GM12892 (cell line): ENCODE data around the gene CHMP1B.

Experiments
- DNase-seq: peaks from one replicate; pipeline ENCODE4 v3.0.0; 2011; ENCODE audit not compliant: insufficient read length
- FAIRE-seq: peaks from 2 replicates; lab custom pipeline; 2011; peaks lifted over from hg19 to GRCh38; lab: Jason Lieb, UNC
- POLR2A ChIP-seq: IDR thresholded peaks from 2 replicates; pipeline ENCODE4 v1.6.1; 2011; ENCODE audit warnings: low read depth, low read length, control low read depth
- POLR2AphosphoS5 ChIP-seq: IDR thresholded peaks from 2 replicates; pipeline ENCODE4 v1.6.1; 2011; ENCODE audit warnings: low read depth, low read length, control low read depth
- TAF1 ChIP-seq: IDR thresholded peaks from 2 replicates; pipeline ENCODE4 v1.6.1; 2011; ENCODE audit warnings: low read depth, mild to moderate bottlenecking, control low read depth, low read length, borderline replicate concordance

Gene CHMP1B

DNA sequence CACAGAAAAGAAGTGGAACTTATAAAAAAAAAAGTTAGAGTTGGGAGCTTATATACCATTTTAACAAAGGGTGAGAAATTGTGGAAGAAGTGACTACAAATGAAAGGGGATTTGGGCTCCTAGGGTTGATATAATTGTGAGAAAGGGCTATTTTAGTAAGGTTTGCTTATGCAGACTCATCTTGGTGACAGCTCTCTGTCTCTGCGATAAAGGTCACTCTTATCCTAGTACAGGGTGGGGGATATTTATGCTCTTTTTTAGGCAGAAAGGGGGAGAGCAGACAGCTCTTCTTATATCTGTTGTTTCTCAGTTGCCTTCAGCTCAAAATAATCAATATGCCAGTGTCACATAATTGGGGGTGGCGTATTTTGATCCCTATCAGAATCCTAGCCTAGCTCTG is 31.3 kb upstream of the CHMP1B start:
- no peak for TF ChIP-seq POLR2A
- DNase-seq (no peak), FAIRE-seq (no peak)

GRCh38 chr18:11820697-11821096 is 30.5 kb upstream of the CHMP1B start:
- DNase-seq (no peak), FAIRE-seq (no peak)
- TF ChIP-seq POLR2A (no peak), POLR2AphosphoS5 (no peak), TAF1 (no peak)

GRCh38 chr18:11821208-11821607 is 30.0 kb upstream of the CHMP1B start:
- TF ChIP-seq TAF1 (no peak), POLR2AphosphoS5 (no peak), POLR2A (no peak)
- FAIRE-seq: no peak
- no peak for DNase-seq

- DNase-seq (no peak), FAIRE-seq (no peak)
- TF ChIP-seq TAF1: no peak
- TF ChIP-seq POLR2A: no peak
- no peak for TF ChIP-seq POLR2AphosphoS5
These were observed 29.5 kb upstream of the CHMP1B start for GRCh38 chr18:11821643-11822237.

DNA sequence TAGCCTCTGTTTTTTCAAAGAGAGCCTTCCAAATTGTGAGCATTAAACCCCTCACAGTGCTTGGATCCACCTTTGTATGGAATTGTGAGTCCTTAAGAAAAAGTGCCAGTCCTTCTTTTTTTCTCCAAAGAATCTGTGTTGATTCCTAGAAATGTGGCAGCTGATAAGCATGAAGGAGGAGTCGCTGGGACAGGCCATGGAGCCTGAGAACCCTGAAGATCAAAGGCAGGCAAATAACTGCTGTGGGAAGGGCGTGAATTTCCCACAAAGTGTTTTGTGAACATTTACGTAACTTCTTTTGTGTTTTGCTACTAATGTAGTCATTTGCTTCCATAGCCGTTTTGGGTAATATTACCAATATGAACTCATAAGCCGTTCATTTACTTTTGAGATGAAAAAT is 27.7 kb upstream of the CHMP1B start:
- TF ChIP-seq TAF1 (no peak), POLR2AphosphoS5 (no peak), POLR2A (no peak)
- DNase-seq (no peak), FAIRE-seq (no peak)

DNA sequence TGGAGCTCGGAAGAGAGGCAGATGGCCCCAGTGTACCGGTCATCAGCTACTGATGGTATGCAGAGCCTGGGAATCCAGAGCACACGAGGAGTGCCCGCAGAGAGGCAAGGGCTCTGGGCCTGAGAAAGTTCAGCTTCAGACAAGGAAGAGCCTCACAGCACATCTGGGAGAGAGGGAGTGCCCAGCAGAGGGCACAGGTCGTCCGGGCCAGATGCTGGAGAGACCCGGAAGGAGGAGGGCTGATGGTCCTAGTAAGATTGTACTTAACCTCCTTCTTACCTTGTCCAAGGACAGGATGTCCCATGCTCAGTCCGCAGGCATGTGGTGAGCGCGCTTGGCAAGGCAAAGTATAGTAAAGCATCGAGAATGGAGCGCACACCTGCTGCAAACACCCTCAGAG is 24.4 kb upstream of the CHMP1B start:
- FAIRE-seq (no peak), DNase-seq (no peak)
- TF ChIP-seq TAF1: no peak
- no peak for TF ChIP-seq POLR2AphosphoS5
- no peak for TF ChIP-seq POLR2A

GRCh38 chr18:11828786-11829432 is 22.3 kb upstream of the CHMP1B start:
- TF ChIP-seq POLR2A (no peak), POLR2AphosphoS5 (no peak), TAF1 (no peak)
- FAIRE-seq: no peak

GRCh38 chr18:11830585-11830984 is 20.6 kb upstream of the CHMP1B start:
- DNase-seq (no peak), FAIRE-seq (no peak)
- TF ChIP-seq TAF1: no peak
- no peak for TF ChIP-seq POLR2AphosphoS5
- TF ChIP-seq POLR2A: no peak

More at GRCh38 chr18:11828786-11829432, 22.3 kb upstream of the CHMP1B start:
- no peak for DNase-seq

GRCh38 chr18:11831921-11832320 is 19.3 kb upstream of the CHMP1B start:
- TF ChIP-seq TAF1 (no peak), POLR2AphosphoS5 (no peak), POLR2A (no peak)
- no peak for FAIRE-seq
- DNase-seq: no peak

- FAIRE-seq (no peak), DNase-seq (no peak)
- TF ChIP-seq POLR2A: no peak
- no peak for TF ChIP-seq POLR2AphosphoS5
- no peak for TF ChIP-seq TAF1
These were observed 16.4 kb upstream of the CHMP1B start for GRCh38 chr18:11834772-11835171.

DNA sequence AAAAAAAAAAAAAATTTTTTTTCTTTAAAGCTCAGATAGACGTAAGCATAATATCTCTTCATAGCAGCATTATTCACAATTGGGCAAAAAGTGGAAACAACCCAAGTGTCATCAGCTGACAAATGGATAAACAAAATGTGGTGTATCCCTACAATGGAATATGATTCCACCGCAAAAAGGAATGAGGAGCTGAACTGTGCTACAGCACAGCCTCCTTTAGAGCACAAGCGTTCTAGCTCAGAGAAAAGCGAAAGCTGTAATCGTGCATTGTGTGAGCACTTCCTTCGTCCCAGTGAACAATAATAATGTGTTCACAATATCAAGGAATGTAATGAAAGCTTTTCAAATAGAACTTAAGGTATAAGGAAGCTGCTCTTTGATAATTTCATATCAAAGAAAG is 11.7 kb upstream of the CHMP1B start:
- no peak for FAIRE-seq
- no peak for DNase-seq
- TF ChIP-seq TAF1: no peak
- no peak for TF ChIP-seq POLR2A
- no peak for TF ChIP-seq POLR2AphosphoS5

- FAIRE-seq: no peak
- DNase-seq: no peak
- no peak for TF ChIP-seq TAF1
- no peak for TF ChIP-seq POLR2A
- TF ChIP-seq POLR2AphosphoS5: no peak
These were observed 10.7 kb upstream of the CHMP1B start for GRCh38 chr18:11840493-11840892.
